ENCODE data around the gene SRSF4.
"Not testable (repeated sequence)": the region's sequence is repeated elsewhere in the genome, so short reads cannot be mapped to it uniquely, and the experiment has no call there.

Gene SRSF4

GRCh38 chr1:29124366-29125236 lies 57.1 kb downstream of the SRSF4 start:
- DNase-seq (ENCODE audit: low read depth): peak; percentile 72

- no peak for DNase-seq (ENCODE audit: low read depth)
Observed at GRCh38 chr1:29123887-29124365, 57.8 kb downstream of the SRSF4 start, which contains the start of gene TMEM200B. TSS of gene TMEM200B (minus strand) at chr1:29123903. CDS start at chr1:29121828, 2,075 bp downstream.

DNA sequence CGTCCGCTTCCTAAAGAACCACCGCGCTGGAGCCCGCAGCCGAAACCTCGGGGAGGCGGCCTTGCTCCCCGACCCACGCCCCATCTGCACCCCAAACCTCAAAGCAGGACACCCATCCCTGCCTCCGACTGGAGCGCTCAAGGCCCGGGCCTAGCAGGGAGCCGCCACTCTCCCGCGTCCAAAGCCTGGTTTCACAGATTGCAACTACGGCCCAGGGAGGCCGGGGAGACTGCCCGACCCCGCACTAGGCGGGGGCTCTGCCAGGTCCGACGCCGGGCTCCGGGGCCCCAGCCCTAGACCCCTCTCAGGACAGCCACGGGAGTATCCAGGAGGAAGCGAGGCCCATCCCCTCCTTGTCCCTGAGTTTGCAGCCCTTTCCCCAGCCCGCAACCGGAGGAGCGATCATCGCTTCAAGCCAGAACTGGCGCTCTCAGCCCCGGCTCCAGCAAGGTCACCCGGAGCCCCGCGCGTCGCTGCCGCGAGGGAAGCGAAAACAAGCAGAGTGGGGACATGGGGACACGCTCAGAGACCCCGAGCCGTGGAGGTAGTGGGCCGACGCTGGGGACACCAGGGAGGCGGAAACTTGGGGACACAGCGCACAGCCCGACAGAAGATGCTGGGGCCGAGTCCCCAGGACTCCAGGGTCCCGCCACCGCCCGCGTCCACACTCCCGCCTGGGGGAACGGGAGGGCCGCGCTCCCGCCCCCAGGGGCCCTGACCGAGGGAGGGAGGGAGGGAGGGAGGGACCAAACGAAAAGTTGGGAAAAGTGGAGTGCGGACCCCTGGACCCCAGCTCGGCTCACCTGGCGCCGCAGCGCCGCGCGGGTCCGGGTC lies 58.4 kb downstream of the SRSF4 start:
- DNase-seq (ENCODE audit: low read depth): peak; percentile 41

GRCh38 chr1:29122682-29123052 lies 59.0 kb downstream of the SRSF4 start:
- DNase-seq (ENCODE audit: low read depth): peak; percentile 63

DNA sequence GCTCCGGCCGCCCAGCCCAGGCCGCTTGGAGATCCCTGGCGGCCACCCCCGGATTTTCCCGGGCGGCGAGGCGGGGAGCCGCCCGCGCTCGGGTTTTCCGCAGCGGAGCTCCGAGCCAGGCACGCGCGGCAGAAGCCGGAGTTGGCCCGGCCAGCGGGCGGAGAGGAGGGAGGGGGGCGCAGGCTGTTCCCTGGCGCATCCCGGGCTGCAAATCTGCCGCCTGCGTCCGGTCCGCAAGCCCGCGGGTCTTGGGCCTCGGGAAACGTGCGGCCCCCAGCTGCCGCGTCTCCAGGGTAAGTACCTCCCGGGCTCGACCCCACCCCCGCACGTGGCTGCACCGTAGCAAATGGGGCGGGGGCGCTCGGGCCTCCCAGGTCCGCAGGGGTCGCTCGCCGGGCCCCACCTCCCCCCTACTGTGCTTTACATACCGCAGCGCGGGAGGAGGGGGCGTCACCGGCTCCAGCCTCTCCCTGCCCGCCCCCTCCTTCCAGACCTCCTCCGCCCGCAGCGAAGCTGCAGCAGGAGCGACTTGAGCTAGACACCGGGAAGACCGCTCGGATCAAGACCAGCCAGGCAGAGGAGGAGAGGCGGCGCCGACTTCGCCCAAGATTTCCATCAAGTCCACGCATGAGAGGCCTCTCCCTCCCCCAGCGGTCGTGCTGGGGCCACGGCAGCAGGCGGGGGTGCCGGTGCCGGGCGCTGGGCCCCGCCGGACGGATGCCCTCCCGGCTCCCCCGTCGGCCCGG lies 59.6 kb downstream of the SRSF4 start:
- peak; percentile 54 for DNase-seq (ENCODE audit: low read depth)

- no peak for DNase-seq (ENCODE audit: low read depth)
Observed at GRCh38 chr1:29121516-29121935, 60.2 kb downstream of the SRSF4 start.

DNA sequence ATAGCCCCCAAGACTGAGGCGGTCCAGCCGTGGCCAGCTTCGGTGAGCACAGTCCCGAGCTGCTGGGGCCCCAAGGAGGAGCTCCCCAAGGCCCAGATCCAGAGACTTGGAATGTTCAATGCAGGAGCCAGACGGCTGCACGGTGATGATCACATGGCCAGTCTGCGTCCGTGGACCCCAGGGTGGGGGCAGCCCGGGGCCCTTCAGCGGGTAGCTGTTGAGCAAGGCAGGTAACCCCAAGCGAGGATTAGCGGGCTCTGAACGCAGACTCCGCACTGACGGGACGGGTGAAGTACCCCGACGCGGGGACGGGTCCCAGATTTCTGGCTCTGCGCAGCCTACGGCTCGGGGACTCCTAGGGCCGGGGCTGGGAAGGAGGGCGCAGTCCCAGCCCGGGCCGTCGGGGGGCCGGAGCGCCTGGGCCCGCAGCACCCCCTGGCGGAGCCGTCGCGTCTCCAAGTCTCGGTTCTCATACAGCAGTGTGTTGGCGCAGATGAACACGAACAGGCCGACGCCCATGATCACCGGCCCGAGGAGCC lies 60.7 kb downstream of the SRSF4 start:
- DNase-seq (ENCODE audit: low read depth): peak; percentile 48

GRCh38 chr1:29120367-29120766 lies 61.3 kb downstream of the SRSF4 start:
- no peak for DNase-seq (ENCODE audit: low read depth)

DNA sequence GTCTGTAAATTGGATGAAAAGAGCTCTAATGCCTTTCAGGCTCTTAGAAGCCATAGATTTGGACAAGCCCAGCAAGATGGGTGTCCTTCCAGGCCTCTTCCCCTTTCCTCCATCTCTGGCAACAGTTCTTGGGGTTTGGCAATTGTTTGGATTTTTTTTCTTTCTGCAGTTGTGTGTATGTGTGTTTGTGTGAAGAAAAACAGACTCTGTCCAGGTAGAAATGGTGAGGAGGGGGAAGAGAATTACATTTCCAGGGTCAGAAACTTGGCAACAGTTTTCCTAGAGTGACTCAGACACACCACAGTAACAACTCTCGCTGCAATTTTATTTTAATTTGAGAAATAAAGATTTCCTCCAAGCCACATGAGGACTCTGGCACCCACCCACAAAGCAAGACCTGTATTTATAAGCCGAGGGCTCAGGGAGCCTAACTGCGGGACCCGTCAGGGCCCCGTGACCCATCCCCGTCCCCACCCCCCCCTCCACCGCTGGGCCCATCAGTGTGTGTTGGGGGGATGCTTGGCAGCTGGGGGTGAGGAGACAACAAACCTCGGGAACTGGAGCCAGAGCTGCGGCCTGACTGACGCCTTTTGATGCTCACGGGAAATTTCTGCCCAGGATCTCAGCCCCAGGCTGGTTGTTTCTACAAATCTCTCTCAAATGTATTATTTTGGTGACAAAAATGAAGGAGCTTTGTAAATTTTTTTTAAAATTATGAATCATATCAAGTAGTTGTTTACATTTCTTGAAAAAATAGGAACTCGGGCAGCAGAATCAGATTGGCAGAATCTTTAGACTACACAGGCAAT lies 62.4 kb downstream of the SRSF4 start:
- DNase-seq (ENCODE audit: low read depth): no peak

DNA sequence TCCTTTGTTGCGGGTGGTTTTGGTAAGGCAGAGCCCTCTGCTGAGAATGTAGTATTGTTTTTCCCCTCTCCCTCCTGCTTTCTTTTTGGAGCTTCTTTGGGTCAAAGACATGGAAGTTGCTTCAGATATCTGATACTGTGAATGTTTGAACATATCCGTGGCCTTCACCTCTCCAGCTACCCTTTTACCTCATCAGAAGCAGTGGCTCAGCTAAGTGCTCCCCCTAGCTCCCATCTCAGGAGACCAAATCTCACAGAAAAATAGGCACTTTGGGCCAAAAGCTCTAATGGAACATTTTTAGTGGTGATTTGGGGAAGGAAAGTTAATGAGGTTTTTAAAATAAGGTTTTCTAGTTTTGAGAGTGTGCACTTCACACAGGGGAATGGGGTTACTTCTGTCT lies 64.3 kb downstream of the SRSF4 start:
- no peak for DNase-seq (ENCODE audit: low read depth)

DNA sequence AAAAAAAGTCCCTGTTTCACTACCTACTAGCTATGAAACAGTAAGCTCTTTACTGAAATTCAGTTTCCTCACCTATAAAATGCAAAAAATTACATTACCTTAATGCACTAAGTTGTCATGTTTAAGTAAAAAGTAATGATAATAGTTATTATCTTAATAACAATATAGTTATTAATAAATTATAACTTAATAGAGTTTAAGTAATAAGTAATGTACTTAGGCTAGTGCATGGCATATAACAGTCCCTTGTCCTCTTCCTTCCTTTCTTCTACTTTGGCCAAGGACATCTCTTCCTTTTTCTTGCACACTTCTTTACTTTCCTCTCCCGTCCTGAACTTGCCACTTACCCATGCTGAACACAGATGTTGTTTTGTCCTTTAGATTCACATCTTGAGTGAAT lies 67.0 kb downstream of the SRSF4 start:
- DNase-seq (ENCODE audit: low read depth): no peak

DNA sequence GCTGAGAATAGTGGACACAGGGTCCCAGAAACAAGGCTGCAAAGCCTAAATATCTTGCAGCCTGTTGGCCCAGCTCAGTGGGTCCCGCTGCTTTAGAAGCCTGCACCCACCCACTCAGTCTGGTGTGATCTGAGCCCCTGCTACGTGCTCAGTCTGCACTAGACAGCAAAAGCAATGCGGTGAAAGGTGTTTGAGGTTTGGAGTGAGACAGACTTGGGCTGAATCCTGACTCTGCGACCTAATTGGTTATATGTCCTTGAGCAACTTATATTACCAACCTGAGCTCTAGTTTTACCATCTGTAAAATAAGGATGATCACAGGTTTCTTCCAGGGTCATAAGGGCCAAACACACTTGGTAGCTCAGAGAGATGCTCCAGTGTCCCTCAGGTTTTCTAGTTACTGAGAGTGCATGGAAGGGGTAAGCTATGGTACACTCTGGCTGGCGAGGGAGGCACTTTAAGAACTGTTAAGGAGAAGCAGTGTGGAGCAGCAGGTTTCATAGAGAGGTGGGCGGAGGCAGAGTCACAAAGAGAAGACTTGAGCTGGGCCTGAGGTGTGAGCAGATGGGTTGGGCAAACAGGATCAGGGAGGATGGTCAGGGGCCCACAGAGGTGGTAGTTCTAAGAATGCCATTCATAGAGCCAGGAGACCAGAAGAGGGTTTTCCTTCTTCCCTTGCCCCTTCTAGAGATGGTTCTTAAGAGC lies 68.1 kb downstream of the SRSF4 start:
- DNase-seq (ENCODE audit: low read depth): no peak

GRCh38 chr1:29112705-29113412 lies 68.8 kb downstream of the SRSF4 start:
- DNase-seq (ENCODE audit: low read depth): no peak

- DNase-seq (ENCODE audit: low read depth): not testable (repeated sequence)
Observed at GRCh38 chr1:29108041-29108440, 73.7 kb downstream of the SRSF4 start.

GRCh38 chr1:29105822-29106221 lies 75.9 kb downstream of the SRSF4 start:
- DNase-seq (ENCODE audit: low read depth): peak; percentile 63

DNA sequence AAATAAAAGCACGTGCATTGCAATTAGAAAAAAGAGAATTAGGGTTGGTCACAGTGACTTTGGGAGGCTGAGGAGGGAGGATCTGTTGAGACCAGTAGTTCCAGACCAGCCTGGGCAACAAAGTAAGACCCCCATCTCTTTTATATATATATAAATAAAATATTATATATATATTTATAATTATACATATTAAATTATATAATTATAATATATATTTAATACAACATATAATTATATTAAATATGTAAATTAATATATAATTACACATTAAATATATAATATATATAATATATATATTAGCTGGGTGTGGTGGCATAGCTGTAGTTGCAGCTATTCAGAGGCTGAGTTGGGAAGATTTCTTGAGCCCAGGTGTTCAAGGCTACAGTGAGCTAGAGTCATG lies 81.2 kb downstream of the SRSF4 start:
- no peak for DNase-seq (ENCODE audit: low read depth)

DNA sequence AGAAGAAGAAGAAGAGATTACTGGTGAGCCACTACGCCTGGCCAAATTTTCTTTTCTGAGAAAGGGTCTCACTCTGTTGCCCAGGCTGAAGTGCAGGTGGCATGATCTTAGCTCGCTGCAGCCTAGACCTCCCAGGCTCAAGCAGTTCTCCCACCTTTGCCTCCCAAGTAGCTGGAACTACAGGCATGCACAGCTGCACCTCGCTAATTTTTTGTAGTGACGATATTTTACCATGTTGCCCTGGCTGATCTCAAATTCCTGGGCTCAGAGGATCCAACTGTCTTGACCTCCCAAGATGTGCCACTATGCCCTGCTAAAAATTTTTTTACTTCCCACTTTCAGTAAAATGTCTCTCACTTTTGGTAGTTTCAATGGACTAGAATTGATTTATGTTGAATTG lies 82.4 kb downstream of the SRSF4 start:
- no peak for DNase-seq (ENCODE audit: low read depth)

Data from iris pigment epithelial cell (primary cell).